ENCODE measurements around the gene VWA8.

The VWA8 gene

GRCh38 chr13:41645331-41645730 is 315.6 kb downstream of the VWA8 start:
- TF ChIP-seq ZNF70 (CRISPR knock-in tag; IDR thresholded peaks at IDR 0.05) (no peak), ESRRG (CRISPR knock-in tag; IDR thresholded peaks at IDR 0.05) (no peak), ARNTL (CRISPR knock-in tag; IDR thresholded peaks at IDR 0.05; ENCODE audit: borderline replicate concordance, low read depth) (no peak), RARB (CRISPR knock-in tag; IDR thresholded peaks at IDR 0.05) (no peak), GLIS3 (CRISPR knock-in tag; IDR thresholded peaks at IDR 0.05) (no peak), ISL1 (CRISPR knock-in tag; IDR thresholded peaks at IDR 0.05) (peak; percentile 48; the same call in 1 of the 2 replicates), TCF4 (CRISPR knock-in tag; IDR thresholded peaks at IDR 0.05; ENCODE audit: borderline replicate concordance) (no peak)
- TF ChIP-seq, protein P1, sequence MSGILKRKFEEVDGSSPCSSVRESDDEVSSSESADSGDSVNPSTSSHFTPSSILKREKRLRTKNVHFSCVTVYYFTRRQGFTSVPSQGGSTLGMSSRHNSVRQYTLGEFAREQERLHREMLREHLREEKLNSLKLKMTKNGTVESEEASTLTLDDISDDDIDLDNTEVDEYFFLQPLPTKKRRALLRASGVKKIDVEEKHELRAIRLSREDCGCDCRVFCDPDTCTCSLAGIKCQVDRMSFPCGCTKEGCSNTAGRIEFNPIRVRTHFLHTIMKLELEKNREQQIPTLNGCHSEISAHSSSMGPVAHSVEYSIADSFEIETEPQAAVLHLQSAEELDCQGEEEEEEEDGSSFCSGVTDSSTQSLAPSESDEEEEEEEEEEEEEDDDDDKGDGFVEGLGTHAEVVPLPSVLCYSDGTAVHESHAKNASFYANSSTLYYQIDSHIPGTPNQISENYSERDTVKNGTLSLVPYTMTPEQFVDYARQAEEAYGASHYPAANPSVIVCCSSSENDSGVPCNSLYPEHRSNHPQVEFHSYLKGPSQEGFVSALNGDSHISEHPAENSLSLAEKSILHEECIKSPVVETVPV (CRISPR knock-in tag; IDR thresholded peaks at IDR 0.05): no peak
- TF ChIP-seq, protein P2, sequence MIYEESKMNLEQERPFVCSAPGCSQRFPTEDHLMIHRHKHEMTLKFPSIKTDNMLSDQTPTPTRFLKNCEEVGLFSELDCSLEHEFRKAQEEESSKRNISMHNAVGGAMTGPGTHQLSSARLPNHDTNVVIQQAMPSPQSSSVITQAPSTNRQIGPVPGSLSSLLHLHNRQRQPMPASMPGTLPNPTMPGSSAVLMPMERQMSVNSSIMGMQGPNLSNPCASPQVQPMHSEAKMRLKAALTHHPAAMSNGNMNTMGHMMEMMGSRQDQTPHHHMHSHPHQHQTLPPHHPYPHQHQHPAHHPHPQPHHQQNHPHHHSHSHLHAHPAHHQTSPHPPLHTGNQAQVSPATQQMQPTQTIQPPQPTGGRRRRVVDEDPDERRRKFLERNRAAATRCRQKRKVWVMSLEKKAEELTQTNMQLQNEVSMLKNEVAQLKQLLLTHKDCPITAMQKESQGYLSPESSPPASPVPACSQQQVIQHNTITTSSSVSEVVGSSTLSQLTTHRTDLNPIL (CRISPR knock-in tag; IDR thresholded peaks at IDR 0.05; ENCODE audit: low read depth): no peak
- ATAC-seq: peak; percentile 89

GRCh38 chr13:41644742-41645141 is 316.2 kb downstream of the VWA8 start:
- TF ChIP-seq BACH2 (CRISPR knock-in tag; IDR thresholded peaks at IDR 0.05; ENCODE audit: borderline replicate concordance): no peak
- no peak for TF ChIP-seq ZNF70 (CRISPR knock-in tag; IDR thresholded peaks at IDR 0.05)
- TF ChIP-seq GLIS3 (CRISPR knock-in tag; IDR thresholded peaks at IDR 0.05): no peak
- TF ChIP-seq TOX (CRISPR knock-in tag; IDR thresholded peaks at IDR 0.05; ENCODE audit: borderline replicate concordance): no peak
- ATAC-seq: no peak

- no peak for TF ChIP-seq TOX (CRISPR knock-in tag; IDR thresholded peaks at IDR 0.05; ENCODE audit: borderline replicate concordance)
- ATAC-seq: no peak
These were observed 317.4 kb downstream of the VWA8 start for GRCh38 chr13:41643507-41643906.

- ATAC-seq: no peak
- TF ChIP-seq ISL1 (CRISPR knock-in tag; IDR thresholded peaks at IDR 0.05): no peak
- TF ChIP-seq GLIS3 (CRISPR knock-in tag; IDR thresholded peaks at IDR 0.05): no peak
These were observed 318.9 kb downstream of the VWA8 start for GRCh38 chr13:41641961-41642360.

DNA sequence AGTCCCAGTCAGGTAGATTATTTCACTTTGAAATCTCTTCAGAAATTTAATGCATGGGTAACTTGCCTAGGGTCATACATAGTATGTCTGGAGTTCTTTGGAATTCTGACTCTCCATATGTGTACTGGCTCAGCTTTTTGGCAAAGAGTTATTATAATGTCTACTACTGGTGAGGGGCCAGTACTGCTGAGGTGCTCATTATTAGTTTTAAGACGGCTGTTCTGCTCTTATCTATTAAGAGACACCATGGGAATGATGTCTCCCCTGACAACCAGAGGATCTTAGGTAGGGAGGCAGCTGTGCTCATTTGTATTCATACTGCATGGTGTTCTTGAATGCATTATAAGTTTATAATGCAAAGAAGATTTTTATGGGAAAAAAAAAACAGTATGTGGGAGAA is 319.5 kb downstream of the VWA8 start:
- ATAC-seq: no peak

More for the DNA sequence above, 319.5 kb downstream of the VWA8 start:
- TF ChIP-seq ZFP3 (CRISPR knock-in tag; IDR thresholded peaks at IDR 0.05) (no peak), ZNF565 (CRISPR knock-in tag; conservative IDR thresholded peaks at IDR 0.05; ENCODE audit: low read depth) (no peak), SNAI2 (CRISPR knock-in tag; IDR thresholded peaks at IDR 0.05) (no peak), TCF4 (CRISPR knock-in tag; IDR thresholded peaks at IDR 0.05; ENCODE audit: borderline replicate concordance) (no peak), GLIS3 (CRISPR knock-in tag; IDR thresholded peaks at IDR 0.05) (no peak), ESRRG (CRISPR knock-in tag; IDR thresholded peaks at IDR 0.05) (no peak), POU6F1 (CRISPR knock-in tag; IDR thresholded peaks at IDR 0.05; ENCODE audit: borderline replicate concordance, low read depth) (no peak), OSR1 (CRISPR knock-in tag; IDR thresholded peaks at IDR 0.05) (no peak), RARB (CRISPR knock-in tag; IDR thresholded peaks at IDR 0.05) (no peak)
- TF ChIP-seq, protein P3, sequence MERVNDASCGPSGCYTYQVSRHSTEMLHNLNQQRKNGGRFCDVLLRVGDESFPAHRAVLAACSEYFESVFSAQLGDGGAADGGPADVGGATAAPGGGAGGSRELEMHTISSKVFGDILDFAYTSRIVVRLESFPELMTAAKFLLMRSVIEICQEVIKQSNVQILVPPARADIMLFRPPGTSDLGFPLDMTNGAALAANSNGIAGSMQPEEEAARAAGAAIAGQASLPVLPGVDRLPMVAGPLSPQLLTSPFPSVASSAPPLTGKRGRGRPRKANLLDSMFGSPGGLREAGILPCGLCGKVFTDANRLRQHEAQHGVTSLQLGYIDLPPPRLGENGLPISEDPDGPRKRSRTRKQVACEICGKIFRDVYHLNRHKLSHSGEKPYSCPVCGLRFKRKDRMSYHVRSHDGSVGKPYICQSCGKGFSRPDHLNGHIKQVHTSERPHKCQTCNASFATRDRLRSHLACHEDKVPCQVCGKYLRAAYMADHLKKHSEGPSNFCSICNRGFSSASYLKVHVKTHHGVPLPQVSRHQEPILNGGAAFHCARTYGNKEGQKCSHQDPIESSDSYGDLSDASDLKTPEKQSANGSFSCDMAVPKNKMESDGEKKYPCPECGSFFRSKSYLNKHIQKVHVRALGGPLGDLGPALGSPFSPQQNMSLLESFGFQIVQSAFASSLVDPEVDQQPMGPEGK (CRISPR knock-in tag; IDR thresholded peaks at IDR 0.05; ENCODE audit: borderline replicate concordance): no peak
- TF ChIP-seq, protein P4, sequence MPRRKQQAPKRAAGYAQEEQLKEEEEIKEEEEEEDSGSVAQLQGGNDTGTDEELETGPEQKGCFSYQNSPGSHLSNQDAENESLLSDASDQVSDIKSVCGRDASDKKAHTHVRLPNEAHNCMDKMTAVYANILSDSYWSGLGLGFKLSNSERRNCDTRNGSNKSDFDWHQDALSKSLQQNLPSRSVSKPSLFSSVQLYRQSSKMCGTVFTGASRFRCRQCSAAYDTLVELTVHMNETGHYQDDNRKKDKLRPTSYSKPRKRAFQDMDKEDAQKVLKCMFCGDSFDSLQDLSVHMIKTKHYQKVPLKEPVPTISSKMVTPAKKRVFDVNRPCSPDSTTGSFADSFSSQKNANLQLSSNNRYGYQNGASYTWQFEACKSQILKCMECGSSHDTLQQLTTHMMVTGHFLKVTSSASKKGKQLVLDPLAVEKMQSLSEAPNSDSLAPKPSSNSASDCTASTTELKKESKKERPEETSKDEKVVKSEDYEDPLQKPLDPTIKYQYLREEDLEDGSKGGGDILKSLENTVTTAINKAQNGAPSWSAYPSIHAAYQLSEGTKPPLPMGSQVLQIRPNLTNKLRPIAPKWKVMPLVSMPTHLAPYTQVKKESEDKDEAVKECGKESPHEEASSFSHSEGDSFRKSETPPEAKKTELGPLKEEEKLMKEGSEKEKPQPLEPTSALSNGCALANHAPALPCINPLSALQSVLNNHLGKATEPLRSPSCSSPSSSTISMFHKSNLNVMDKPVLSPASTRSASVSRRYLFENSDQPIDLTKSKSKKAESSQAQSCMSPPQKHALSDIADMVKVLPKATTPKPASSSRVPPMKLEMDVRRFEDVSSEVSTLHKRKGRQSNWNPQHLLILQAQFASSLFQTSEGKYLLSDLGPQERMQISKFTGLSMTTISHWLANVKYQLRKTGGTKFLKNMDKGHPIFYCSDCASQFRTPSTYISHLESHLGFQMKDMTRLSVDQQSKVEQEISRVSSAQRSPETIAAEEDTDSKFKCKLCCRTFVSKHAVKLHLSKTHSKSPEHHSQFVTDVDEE (CRISPR knock-in tag; IDR thresholded peaks at IDR 0.05): no peak
- TF ChIP-seq, protein P2 (CRISPR knock-in tag; IDR thresholded peaks at IDR 0.05; ENCODE audit: low read depth): no peak
- TF ChIP-seq, protein P1 (CRISPR knock-in tag; IDR thresholded peaks at IDR 0.05): no peak
